GM23338 (cell line): ENCODE data around the gene MTRR.

ENCODE experiments used
- CREB1 ChIP-seq: fragments of 250-450 bp; sonication (Bioruptor Pico); IDR thresholded peaks from 2 replicates; pipeline ENCODE4 v1.5.0; 2020; ENCODE audit warnings: low read depth, mild to moderate bottlenecking, moderate library complexity
- EZH2 ChIP-seq: fragments of 200-600 bp; sonication (generic); IDR thresholded peaks from one replicate; pipeline ENCODE4 v1.8.0; 2017; ENCODE audit warnings: antibody characterized with exemption, mild to moderate bottlenecking, low read depth; ENCODE audit not compliant: unreplicated experiment
- EZH2phosphoT487 ChIP-seq: fragments of 200-600 bp; sonication (generic); IDR thresholded peaks from one replicate; pipeline ENCODE4 v1.8.1; 2018; ENCODE audit warnings: antibody characterized with exemption; ENCODE audit not compliant: unreplicated experiment
- POLR2AphosphoS5 ChIP-seq: IDR thresholded peaks from 2 replicates; pipeline ENCODE4 v1.6.1; 2016; ENCODE audit warnings: antibody characterized with exemption, low read depth
- ZNF331 ChIP-seq: fragments of 250-450 bp; sonication (Bioruptor Pico); IDR thresholded peaks from 2 replicates; pipeline ENCODE4 v1.5.0; 2020; ENCODE audit warnings: low read depth, mild to moderate bottlenecking, moderate library complexity
- TF ChIP-seq, protein P1 (sequence below), 2 experiments: fragments of 200-600 bp in 1 of 2; sonication (generic) in 1 of 2; conservative IDR thresholded peaks; 2 replicates each; pipeline versions ENCODE4 v1.5.1 to v1.6.1; 2016 to 2017; ENCODE audit warnings: antibody characterized with exemption in 2 of 2, low read depth in 2 of 2, mild to moderate bottlenecking in 2 of 2, moderate library complexity in 1 of 2
- TF ChIP-seq, protein P2 (sequence below): IDR thresholded peaks from one replicate; pipeline ENCODE4 v1.6.1; 2018; ENCODE audit warnings: antibody characterized with exemption; ENCODE audit not compliant: unreplicated experiment

DNA sequence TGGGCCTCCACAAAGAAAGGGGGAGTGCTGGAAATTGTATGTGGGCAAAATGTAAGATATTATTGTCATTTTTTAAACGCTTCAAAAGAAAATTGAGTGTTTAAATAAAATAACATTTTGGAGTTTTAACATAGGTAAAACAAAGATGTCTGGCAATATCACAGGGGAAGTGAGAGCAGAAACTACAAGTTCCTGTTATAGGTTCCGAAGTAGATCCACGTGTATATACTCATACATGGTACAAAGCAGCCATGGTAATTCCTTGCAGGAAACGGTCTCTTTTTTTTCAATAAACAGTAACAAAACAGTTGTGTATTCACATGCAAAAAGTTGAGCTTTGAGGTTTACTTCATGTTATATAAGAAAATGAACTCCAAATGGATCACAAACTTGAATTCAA lies 78.4 kb downstream of the MTRR start:
- TF ChIP-seq POLR2AphosphoS5 (no peak), EZH2 (no peak), CREB1 (CRISPR knock-in tag) (no peak), ZNF331 (CRISPR knock-in tag) (no peak), EZH2phosphoT487 (no peak)
- TF ChIP-seq, protein P1, sequence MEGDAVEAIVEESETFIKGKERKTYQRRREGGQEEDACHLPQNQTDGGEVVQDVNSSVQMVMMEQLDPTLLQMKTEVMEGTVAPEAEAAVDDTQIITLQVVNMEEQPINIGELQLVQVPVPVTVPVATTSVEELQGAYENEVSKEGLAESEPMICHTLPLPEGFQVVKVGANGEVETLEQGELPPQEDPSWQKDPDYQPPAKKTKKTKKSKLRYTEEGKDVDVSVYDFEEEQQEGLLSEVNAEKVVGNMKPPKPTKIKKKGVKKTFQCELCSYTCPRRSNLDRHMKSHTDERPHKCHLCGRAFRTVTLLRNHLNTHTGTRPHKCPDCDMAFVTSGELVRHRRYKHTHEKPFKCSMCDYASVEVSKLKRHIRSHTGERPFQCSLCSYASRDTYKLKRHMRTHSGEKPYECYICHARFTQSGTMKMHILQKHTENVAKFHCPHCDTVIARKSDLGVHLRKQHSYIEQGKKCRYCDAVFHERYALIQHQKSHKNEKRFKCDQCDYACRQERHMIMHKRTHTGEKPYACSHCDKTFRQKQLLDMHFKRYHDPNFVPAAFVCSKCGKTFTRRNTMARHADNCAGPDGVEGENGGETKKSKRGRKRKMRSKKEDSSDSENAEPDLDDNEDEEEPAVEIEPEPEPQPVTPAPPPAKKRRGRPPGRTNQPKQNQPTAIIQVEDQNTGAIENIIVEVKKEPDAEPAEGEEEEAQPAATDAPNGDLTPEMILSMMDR (conservative IDR thresholded peaks at IDR 0.05; ENCODE audit: low read depth in 2 of 2): no peak
- TF ChIP-seq, protein P2, sequence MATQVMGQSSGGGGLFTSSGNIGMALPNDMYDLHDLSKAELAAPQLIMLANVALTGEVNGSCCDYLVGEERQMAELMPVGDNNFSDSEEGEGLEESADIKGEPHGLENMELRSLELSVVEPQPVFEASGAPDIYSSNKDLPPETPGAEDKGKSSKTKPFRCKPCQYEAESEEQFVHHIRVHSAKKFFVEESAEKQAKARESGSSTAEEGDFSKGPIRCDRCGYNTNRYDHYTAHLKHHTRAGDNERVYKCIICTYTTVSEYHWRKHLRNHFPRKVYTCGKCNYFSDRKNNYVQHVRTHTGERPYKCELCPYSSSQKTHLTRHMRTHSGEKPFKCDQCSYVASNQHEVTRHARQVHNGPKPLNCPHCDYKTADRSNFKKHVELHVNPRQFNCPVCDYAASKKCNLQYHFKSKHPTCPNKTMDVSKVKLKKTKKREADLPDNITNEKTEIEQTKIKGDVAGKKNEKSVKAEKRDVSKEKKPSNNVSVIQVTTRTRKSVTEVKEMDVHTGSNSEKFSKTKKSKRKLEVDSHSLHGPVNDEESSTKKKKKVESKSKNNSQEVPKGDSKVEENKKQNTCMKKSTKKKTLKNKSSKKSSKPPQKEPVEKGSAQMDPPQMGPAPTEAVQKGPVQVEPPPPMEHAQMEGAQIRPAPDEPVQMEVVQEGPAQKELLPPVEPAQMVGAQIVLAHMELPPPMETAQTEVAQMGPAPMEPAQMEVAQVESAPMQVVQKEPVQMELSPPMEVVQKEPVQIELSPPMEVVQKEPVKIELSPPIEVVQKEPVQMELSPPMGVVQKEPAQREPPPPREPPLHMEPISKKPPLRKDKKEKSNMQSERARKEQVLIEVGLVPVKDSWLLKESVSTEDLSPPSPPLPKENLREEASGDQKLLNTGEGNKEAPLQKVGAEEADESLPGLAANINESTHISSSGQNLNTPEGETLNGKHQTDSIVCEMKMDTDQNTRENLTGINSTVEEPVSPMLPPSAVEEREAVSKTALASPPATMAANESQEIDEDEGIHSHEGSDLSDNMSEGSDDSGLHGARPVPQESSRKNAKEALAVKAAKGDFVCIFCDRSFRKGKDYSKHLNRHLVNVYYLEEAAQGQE: no peak
